Muscle of arm (tissue), 12 donors: ENCODE data around the gene ST6GALNAC3. TPM values are rescaled to one million over a fixed set of nuclear protein-coding genes. Genes with fewer than 3 reads are reported as not detected.
A peak's percentile ranks its signal among the peaks of the same experiment; 100 is the strongest.
"Not testable (repeated sequence)": the region's sequence is repeated elsewhere in the genome, so short reads cannot be mapped to it uniquely, and the experiment has no call there.

ENCODE experiments used
- DNase-seq: peaks from one replicate; pipeline ENCODE4 v3.0.0-alpha.2; 2013
- polyA plus RNA-seq, 12 donors: library from polyadenylated mRNA; unstranded; fragments of 120-200 nt; gene quantifications; one replicate each; pipeline ENCODE4 v1.2.1, GENCODE V29; 2013; ENCODE audit not compliant: insufficient read length in 12 of 12

Gene ST6GALNAC3
- polyA plus RNA-seq, 12 donors: 5.0 to 12.7 (median 8.5) TPM; not detected in 1

GRCh38 chr1:76340056-76340455, 265.5 kb downstream of the ST6GALNAC3 start:
- no peak for DNase-seq

DNA sequence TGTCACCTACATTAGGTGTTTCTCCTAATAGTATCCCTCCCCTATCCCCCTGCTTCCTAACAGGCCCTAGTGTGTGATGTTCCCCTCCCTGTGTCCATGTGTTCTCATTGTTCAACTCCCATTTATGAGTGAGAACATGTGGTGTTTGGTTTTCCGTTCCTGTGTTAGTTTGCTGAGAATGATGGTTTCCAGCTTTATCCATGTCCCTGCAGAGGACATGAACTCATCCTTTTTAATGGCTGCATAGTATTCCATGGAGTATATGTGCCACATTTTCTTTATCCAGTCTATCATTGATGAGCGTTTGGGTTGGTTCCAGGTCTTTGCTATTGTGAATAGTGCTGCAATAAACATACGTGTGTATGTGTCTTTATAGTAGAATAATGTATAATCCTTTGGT, 267.3 kb downstream of the ST6GALNAC3 start:
- DNase-seq: not testable (repeated sequence)

- DNase-seq: no peak
Measured at GRCh38 chr1:76343356-76343755, 268.8 kb downstream of the ST6GALNAC3 start.

DNA sequence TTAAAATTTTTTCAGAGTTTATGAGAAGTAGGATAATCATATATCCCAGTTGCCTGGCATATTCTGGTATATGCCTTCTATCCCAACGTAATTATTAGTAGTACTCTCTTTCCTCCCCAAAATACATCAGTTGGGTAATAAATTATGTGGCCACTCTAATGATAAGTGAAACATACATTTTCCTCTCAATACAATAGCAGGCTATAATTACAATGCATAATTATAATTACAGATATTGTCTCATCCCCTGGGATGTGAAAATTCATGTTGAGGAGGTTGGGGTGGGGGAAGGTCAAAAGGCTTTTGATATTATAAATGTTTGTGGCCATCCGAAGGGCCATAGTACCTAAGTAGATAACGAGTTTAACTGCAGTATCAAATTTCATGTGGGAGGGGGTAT, 277.1 kb downstream of the ST6GALNAC3 start:
- no peak for DNase-seq

GRCh38 chr1:76352741-76353435, 278.3 kb downstream of the ST6GALNAC3 start:
- no peak for DNase-seq

DNA sequence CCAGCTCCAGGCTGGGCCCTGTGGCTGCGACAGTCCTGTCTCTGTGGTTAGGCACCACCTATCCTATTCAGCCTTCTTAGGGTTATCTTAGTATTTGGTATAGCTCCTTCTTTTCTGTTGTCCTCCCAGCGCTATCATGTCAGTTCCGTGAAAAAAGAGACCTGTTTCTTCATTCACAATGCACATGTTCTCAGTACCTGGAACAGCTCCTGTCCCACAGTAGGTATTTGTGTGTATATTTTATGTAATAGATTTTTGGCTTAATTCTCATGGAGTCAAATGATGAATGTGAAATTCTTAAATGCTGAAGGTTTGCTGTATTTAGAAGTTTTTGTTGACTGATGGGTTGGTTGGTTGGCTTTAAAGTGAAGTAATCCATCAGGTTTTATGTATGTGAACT, 279.7 kb downstream of the ST6GALNAC3 start:
- no peak for DNase-seq

DNA sequence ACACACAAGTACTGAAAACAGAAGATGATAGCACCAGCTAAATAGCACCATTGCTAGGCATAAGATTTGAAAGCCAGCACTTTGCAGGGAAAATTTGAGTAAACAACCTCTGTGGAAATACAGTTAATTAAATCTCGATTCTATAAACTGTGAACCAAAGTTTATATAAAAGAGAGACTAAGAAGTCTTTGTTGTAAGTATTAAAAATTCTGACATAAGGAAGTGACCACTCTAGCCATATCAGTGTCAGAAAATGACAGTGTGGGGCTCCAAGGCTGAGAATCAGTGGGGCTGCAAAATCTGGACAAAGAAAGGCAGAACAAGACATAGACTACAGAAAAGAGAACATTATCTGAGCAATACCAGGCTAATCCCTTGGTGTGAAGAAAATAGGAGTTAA, 292.2 kb downstream of the ST6GALNAC3 start:
- no peak for DNase-seq

GRCh38 chr1:76371941-76372340, 297.4 kb downstream of the ST6GALNAC3 start:
- DNase-seq: no peak

- DNase-seq: no peak
Measured at GRCh38 chr1:76374086-76374485, 299.5 kb downstream of the ST6GALNAC3 start.

DNA sequence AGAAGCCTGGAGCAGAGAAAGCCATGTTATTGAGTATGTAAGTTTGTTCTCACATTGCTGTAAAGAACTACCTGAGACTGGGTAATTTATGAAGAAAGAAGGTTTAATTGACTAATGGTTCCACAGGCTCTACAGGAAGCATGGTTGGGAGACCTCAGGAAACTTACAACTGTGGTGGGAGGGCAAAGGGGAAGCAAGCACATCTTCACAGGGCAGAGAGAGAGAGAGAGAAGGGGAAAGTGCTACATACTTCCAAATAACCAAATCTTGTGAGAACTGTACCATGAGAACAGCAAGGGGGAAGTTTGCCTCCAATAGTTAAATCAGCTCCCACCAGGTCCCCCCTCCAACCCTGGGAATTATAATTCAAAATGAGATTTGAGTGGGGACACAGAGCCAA, 302.7 kb downstream of the ST6GALNAC3 start:
- no peak for DNase-seq

DNA sequence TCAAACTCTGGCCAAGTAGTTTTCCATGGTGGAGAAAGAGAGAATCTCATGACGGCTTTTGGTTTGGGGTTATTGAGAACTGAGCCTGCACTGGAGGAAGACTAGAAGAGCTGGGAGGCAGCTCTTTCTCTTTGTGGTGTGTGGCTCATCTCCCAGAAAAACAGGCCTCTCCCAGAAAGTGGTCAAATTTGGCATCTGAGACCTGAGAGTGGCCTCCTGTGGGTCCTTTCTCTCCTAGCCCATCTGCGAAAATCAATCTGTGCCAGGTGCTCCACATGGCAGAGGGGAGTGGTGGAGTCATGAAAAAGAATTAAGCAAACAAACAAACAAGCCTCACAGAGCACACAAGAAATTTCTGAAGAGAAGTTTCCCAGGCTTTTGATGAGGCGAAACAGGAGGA, 305.0 kb downstream of the ST6GALNAC3 start:
- no peak for DNase-seq

DNA sequence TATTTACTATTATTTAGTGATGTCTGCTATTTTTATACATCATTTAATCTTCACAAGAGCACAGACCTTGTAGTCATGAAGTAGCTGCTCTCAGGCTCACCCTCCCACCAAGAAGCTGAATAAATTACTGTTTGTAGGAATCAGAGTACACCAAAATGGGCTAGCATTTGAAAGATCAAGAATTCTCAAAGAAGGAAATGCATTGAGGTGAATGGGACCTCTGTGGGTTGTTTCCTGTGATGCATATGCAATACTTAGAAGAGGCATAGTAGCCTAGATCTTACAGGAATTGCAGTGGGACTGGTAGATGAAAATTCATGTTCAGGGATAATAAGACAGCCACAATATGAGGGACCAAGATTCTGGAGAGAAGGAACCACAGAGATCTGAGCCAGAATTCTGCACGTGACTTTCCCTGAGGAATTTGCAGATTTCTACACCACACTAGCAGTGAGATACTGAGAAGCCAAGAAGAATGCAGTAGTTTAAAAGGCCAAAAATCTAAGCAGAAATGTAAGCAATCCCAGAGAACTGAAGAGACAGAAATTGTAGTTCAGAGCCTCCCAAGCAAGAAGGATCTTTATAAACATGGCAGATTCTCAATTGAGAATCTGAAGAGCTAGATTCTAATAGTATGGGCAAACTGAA, 307.0 kb downstream of the ST6GALNAC3 start:
- DNase-seq: peak; percentile 48

GRCh38 chr1:76388261-76388660, 313.7 kb downstream of the ST6GALNAC3 start:
- DNase-seq: no peak

GRCh38 chr1:76390456-76390855, 315.9 kb downstream of the ST6GALNAC3 start:
- DNase-seq: no peak

- no peak for DNase-seq
Measured at GRCh38 chr1:76395059-76395458, 320.5 kb downstream of the ST6GALNAC3 start.

DNA sequence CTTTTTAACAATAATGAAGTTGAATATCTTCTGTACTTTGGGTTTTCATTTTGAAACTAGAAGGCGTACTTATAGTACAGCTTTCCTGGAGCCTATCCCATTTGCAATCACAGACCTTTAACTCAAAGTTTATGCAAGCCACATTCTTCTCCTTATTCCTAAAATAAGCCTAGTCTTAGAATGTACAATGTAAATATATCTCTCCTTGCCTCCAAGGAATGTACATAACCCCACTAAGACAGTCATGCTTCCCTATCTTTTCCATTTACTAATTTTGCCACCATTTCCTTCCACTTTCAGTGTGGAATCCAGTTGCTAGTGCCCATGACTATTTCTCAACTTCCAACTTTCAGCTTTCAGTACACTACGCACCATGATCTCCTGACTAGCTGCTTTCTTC, 327.6 kb downstream of the ST6GALNAC3 start:
- DNase-seq: no peak

GRCh38 chr1:76408303-76408702, 333.8 kb downstream of the ST6GALNAC3 start:
- no peak for DNase-seq

DNA sequence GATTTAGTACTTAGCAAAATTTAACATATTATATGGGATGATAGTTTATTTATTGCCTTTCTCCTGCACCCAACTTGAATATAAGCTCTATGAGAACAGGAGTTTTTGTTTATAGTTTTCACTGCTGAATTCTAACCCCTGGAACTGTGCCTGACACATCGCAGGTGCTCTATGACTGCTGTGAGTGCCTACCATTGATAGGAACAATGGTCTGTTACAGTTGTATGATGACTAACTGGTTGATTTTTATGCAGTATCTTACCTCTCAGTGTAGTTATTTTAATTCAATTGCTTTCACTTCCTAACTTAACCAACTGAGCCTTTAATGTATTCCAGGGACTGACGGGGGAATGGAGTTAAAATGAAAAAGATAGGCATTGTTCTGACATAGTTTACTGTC, 336.0 kb downstream of the ST6GALNAC3 start:
- DNase-seq: no peak

DNA sequence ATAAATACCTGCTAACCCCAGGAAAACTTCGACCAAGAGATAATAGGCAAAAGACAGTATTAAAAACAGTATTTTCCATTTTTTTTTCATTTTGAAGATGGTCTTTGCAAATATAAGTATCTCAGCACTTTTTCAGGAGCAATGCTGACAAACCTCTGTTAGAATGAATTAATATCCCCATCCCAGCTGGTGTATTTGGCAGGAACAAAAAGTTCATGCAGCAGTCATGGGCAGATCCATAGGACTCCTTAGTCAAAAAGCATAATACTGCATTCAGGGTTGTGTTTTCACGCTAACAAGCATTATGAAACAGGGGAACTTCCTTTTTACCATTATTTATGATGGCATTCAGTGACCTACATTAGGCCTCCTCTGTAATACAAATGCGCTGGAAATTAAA, 344.0 kb downstream of the ST6GALNAC3 start:
- DNase-seq: peak; percentile 31

DNA sequence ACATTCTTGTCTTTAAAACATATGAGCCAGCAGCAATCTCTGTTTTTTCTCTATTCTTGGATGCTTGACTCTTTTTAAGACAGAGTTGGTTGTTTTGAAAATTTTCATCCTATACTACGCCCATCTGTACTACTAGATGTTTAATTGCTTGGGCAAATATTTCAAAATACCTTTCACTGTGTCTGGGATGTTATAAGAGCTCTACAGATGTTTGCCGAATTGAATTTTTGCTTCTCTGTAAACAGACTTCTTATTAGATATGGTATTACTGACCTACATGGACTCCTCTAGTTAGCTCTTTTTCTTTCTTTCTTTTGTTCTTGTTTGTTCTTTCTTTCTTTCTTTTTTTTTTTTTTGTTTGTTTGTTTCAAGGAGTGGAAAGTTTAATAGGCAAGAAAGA, 345.1 kb downstream of the ST6GALNAC3 start:
- no peak for DNase-seq

DNA sequence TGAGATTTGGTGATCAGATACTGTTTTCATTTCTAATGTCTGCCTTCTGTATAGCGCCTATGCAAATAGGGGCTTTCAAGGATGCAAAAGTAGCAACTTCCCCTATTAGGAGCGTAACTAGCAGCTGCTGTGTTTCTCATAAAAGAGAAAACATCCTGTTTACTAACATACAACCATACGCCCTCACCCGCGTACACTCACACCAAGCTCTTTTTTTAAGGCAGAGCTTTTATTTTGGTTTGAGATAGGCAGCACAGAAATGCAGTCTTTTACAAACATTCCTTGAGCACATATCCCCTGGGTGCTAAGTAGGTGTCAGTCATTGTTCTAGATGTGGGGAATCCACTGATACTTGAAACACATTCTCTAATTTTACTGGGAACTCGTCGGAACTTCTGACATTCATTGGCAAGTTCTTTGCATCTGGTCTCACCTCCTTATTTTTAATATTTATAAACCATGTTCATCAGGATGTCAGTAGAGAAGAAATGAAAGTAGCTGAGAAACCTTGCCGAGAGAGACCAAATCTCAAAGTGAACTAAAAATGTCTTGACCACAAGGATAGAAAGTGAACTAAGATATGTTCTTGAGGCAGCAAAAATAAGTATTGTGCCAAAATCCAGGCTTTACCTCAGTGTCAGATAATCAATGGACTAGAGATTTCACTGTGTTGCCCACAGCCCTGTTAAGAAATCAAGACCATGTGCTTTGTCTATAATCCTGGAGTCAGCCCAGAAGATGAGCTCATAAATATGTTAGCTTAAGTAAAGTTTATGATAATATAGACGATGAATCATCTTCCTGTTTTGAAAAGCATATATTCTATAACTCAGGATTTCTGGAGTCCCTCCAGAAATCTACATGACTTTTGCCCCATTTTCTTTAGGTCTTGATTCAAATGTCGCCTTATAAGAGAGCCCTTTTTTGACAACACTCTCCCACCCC, 350.9 kb downstream of the ST6GALNAC3 start:
- peak; percentile 25 for DNase-seq

GRCh38 chr1:76426606-76427005, 352.1 kb downstream of the ST6GALNAC3 start:
- no peak for DNase-seq

GRCh38 chr1:76428028-76428427, 353.5 kb downstream of the ST6GALNAC3 start:
- DNase-seq: no peak
